Keratinocyte (primary cell): ENCODE results near the gene NR2F1. TPM values are rescaled to one million over a fixed set of nuclear protein-coding genes. Genes with fewer than 3 reads are reported as not detected.
A peak's percentile ranks its signal among the peaks of the same experiment; 100 is the strongest.

Source experiments
- DNase-seq: peaks from one replicate; pipeline ENCODE4 v3.0.0-alpha.2; 2011; ENCODE audit warnings: low read depth, missing footprints, low spot score
- FAIRE-seq: peaks from 2 replicates; lab custom pipeline; 2011; peaks lifted over from hg19 to GRCh38; lab: Jason Lieb, UNC
- H2AFZ ChIP-seq: 2 replicates; pipeline ENCODE4 v1.6.0; 2012; ENCODE audit warnings: low read length, control low read depth, inconsistent platforms; ENCODE audit not compliant: control insufficient read depth
- H3K27ac ChIP-seq: 2 replicates; pipeline ENCODE4 v1.5.1; 2011; ENCODE audit warnings: low read length; ENCODE audit not compliant: control insufficient read depth, insufficient read depth
- H3K27me3 ChIP-seq: 3 replicates; pipeline ENCODE4 v1.6.0; 2011; ENCODE audit warnings: low read length; ENCODE audit not compliant: control insufficient read depth, insufficient read depth; ENCODE audit errors: extremely low read depth
- H3K36me3 ChIP-seq, 2 experiments: 2 replicates in 1 of 2; 3 replicates in 1 of 2; pipeline ENCODE4 v1.5.1; 2011; ENCODE audit warnings: low read length in 2 of 2, mild to moderate bottlenecking in 1 of 2; ENCODE audit not compliant: control insufficient read depth in 2 of 2, insufficient read depth in 2 of 2; ENCODE audit errors: extremely low read depth in 1 of 2
- H3K4me1 ChIP-seq: 3 replicates; pipeline ENCODE4 v1.5.1; 2011; ENCODE audit warnings: low read length; ENCODE audit not compliant: control insufficient read depth, insufficient read depth; ENCODE audit errors: extremely low read depth
- H3K4me2 ChIP-seq: 3 replicates; pipeline ENCODE4 v1.6.0; 2011; ENCODE audit warnings: low read depth, low read length; ENCODE audit not compliant: control insufficient read depth, insufficient read depth; ENCODE audit errors: extremely low read depth
- H3K4me3 ChIP-seq, 3 experiments: fragments of 200-600 bp in 1 of 3; sonication (generic) in 1 of 3; 2 replicates in 2 of 3; 3 replicates in 1 of 3; pipeline ENCODE4 v1.5.1; 2011 to 2016; ENCODE audit warnings: low read length in 3 of 3, mild to moderate bottlenecking in 3 of 3, control low read depth in 2 of 3, inconsistent platforms in 1 of 3, low read depth in 1 of 3, mixed read lengths in 1 of 3, mixed run types in 1 of 3, moderate library complexity in 1 of 3; ENCODE audit not compliant: control insufficient read depth in 2 of 3, insufficient read depth in 2 of 3; ENCODE audit errors: extremely low read depth in 1 of 3
- H3K79me2 ChIP-seq: 2 replicates; pipeline ENCODE4 v1.6.0; 2012; ENCODE audit warnings: low read length; ENCODE audit not compliant: control insufficient read depth, insufficient read depth
- H3K9ac ChIP-seq: 3 replicates; pipeline ENCODE4 v1.6.0; 2011; ENCODE audit warnings: low read length; ENCODE audit not compliant: control insufficient read depth, insufficient read depth; ENCODE audit errors: extremely low read depth
- H3K9me1 ChIP-seq: 3 replicates; pipeline ENCODE4 v1.6.0; 2011; ENCODE audit warnings: low read length; ENCODE audit not compliant: control insufficient read depth, insufficient read depth; ENCODE audit errors: extremely low read depth
- H3K9me3 ChIP-seq: 2 replicates; pipeline ENCODE4 v1.5.1; 2012; ENCODE audit warnings: low read depth, low read length; ENCODE audit not compliant: control insufficient read depth
- H4K20me1 ChIP-seq: 3 replicates; pipeline ENCODE4 v1.6.0; 2011; ENCODE audit warnings: low read length; ENCODE audit not compliant: control insufficient read depth, insufficient read depth; ENCODE audit errors: extremely low read depth
- CTCF ChIP-seq, 3 experiments: IDR thresholded peaks in 1 of 3; conservative IDR thresholded peaks in 1 of 3; optimal IDR thresholded peaks in 1 of 3; 2 replicates in 2 of 3; 3 replicates in 1 of 3; pipeline versions ENCODE3 to v1.5.1; 2011; ENCODE audit warnings: low read length in 3 of 3, mild to moderate bottlenecking in 3 of 3, moderate library complexity in 2 of 3, control low read depth in 1 of 3, inconsistent platforms in 1 of 3; ENCODE audit not compliant: insufficient read depth in 2 of 3; ENCODE audit errors: extremely low read depth in 1 of 3
- EZH2 ChIP-seq: IDR thresholded peaks from one replicate; pipeline ENCODE4 v1.6.1; 2012; ENCODE audit warnings: inconsistent platforms, mild to moderate bottlenecking, low read length, moderate library complexity
- dilution Hi-C: fragments of 300-500 bp; cut with MboI; formaldehyde crosslinking; loops from one replicate; pipeline ENCODE4 v1.7.0; 2020; ENCODE audit warnings: low sequenced_read_pairs; ENCODE audit not compliant: extremely low pct_ligation_motif_present
- polyA plus RNA-seq, 5 experiments: library from polyadenylated mRNA; depleted of rRNA in 3 of 5; stranded (reverse) in 3 of 5; stranded (forward) in 1 of 5; unstranded in 1 of 5; fragments of >200 nt; gene quantifications; 1 replicate in 1 of 5; 2 replicates in 3 of 5; 3 replicates in 1 of 5; pipeline versions ENCODE4 v1.2.1 to v1.2.3, GENCODE V29; 2011 to 2012; ENCODE audit warnings: missing spikeins in 2 of 5, low read depth in 1 of 5, low replicate concordance in 1 of 5

Gene NR2F1
- polyA plus RNA-seq, 1 donor (not counting 4 experiments of a cell fraction or from before 2014, with no cell fraction given), result not detected

GRCh38 chr5:93580927-93581445, 2.0 kb upstream of the NR2F1 start, which contains the start of gene NR2F1-AS1:
TSS of gene NR2F1-AS1 (minus strand) at chr5:93581219.
- FAIRE-seq (no peak), DNase-seq (no peak)
- Histone ChIP-seq H3K79me2 (no peaks in the 10 kb centered on the region), H3K4me3 (peak within 1 kb of the TSS; percentile 31 to 83 (median 64)), H4K20me1 (no peaks in the 10 kb centered on the region), H3K36me3 (no peaks in the 10 kb centered on the region), H3K27ac (no peak within 1 kb of the TSS), H3K4me1 (peaks cover 8% of the 10 kb centered on the region), H3K9me1 (no peaks in the 10 kb centered on the region), H3K4me2 (peak within 1 kb of the TSS; percentile 98), H3K9me3 (no peaks in the 10 kb centered on the region), H3K9ac (peak within 1 kb of the TSS; percentile 49), H2AFZ (peak within 1 kb of the TSS; percentile 91), H3K27me3 (peaks cover 67% of the 10 kb centered on the region)
- dilution Hi-C loops, result no loop called here
- TF ChIP-seq CTCF (optimal IDR thresholded peaks at IDR 0.05 in 1 of 3, IDR thresholded peaks at IDR 0.05 in 1 of 3, conservative IDR thresholded peaks at IDR 0.05 in 1 of 3; ENCODE audit: extremely low read depth in 1 of 3, insufficient read depth in 2 of 3, low read length in 3 of 3) (peak in 1 of 3 experiments; percentile 4), EZH2 (peak; percentile 43)

GRCh38 chr5:93582167-93582462, 907 bp upstream of the NR2F1 start:
- Histone ChIP-seq H3K79me2 (no peaks in the 10 kb centered on the region), H3K9me3 (no peaks in the 10 kb centered on the region), H3K4me2 (peak overlapping the region; percentile 98), H3K27me3 (peaks cover 74% of the 10 kb centered on the region), H3K4me1 (peaks cover 8% of the 10 kb centered on the region), H2AFZ (no peak overlapping the region), H3K27ac (no peak overlapping the region), H3K36me3 (no peaks in the 10 kb centered on the region), H4K20me1 (no peaks in the 10 kb centered on the region), H3K4me3 (peak overlapping the region in 2 of 3 experiments; percentile 64 to 83), H3K9me1 (no peaks in the 10 kb centered on the region), H3K9ac (no peak overlapping the region)
- no peak for DNase-seq
- no peak for FAIRE-seq
- dilution Hi-C loops, result no loop called here
- TF ChIP-seq CTCF (optimal IDR thresholded peaks at IDR 0.05 in 1 of 3, IDR thresholded peaks at IDR 0.05 in 1 of 3, conservative IDR thresholded peaks at IDR 0.05 in 1 of 3; ENCODE audit: extremely low read depth in 1 of 3, insufficient read depth in 2 of 3, low read length in 3 of 3), result no peak
- TF ChIP-seq EZH2, result no peak
